Measurements from ENCODE around the gene EPG5. TPM values are rescaled to one million over a fixed set of nuclear protein-coding genes. Genes with fewer than 3 reads are reported as not detected.

Gene EPG5
- total and polyA plus RNA-seq, 2 donors (not counting 3 experiments of a cell fraction or from before 2014, with no cell fraction given) = 16.7 to 25.6 TPM

- Histone ChIP-seq H2AFZ (ENCODE audit: low read depth, low read length) (no peak overlapping the region), H3K4me1 (ENCODE audit: control insufficient read depth, extremely low read depth, insufficient read depth, low read length) (no peaks in the 10 kb centered on the region), H3K27me3 (ENCODE audit: control insufficient read depth in 2 of 2, insufficient read depth in 2 of 2, low read length in 2 of 2) (no peaks in the 10 kb centered on the region), H3K9me1 (replicated peaks; ENCODE audit: control insufficient read depth, extremely low read depth, insufficient read depth, low read length) (no peaks in the 10 kb centered on the region), H3K4me2 (ENCODE audit: insufficient read depth, low read length) (no peak overlapping the region), H3K9me3 (replicated peaks; ENCODE audit: control insufficient read depth, insufficient read depth, low read length) (no peaks in the 10 kb centered on the region), H3K27ac (ENCODE audit: insufficient read depth, low read depth, low read length) (no peak overlapping the region), H3K9ac (replicated peaks; ENCODE audit: extremely low read depth, insufficient read depth, low read length) (no peak overlapping the region), H3K4me3 (replicated peaks in 1 of 3; ENCODE audit: insufficient read depth in 1 of 3, low read depth in 1 of 3, low read length in 3 of 3) (no peak overlapping the region), H3K36me3 (ENCODE audit: control insufficient read depth in 2 of 2, extremely low read depth in 1 of 2, insufficient read depth in 2 of 2, low read length in 2 of 2) (peaks cover 11% of the 10 kb centered on the region in 2 experiments), H4K20me1 (replicated peaks; ENCODE audit: control insufficient read depth, extremely low read depth, insufficient read depth, low read length) (no peaks in the 10 kb centered on the region), H3K79me2 (ENCODE audit: control insufficient read depth, insufficient read depth, low read length) (no peaks in the 10 kb centered on the region)
- TF ChIP-seq FOS (IDR thresholded peaks at IDR 0.05; ENCODE audit: borderline replicate concordance, insufficient read depth, low read length) (no peak), JUN (IDR thresholded peaks at IDR 0.05; ENCODE audit: borderline replicate concordance, insufficient read depth, insufficient read length, low read depth) (no peak), GATA2 (IDR thresholded peaks at IDR 0.05; ENCODE audit: insufficient read depth, insufficient read length, low read depth, low read length) (no peak), MAX (IDR thresholded peaks at IDR 0.05; ENCODE audit: insufficient read depth, insufficient read length) (no peak), MYC (IDR thresholded peaks at IDR 0.05; ENCODE audit: low read depth, low read length) (no peak), POLR2A (IDR thresholded peaks at IDR 0.05; ENCODE audit: low read depth, low read length) (no peak), CTCF (IDR thresholded peaks at IDR 0.05; ENCODE audit: extremely low read depth in 1 of 2, insufficient read depth in 1 of 2, low read depth in 1 of 2, low read length in 2 of 2) (no peak), POLR2AphosphoS5 (IDR thresholded peaks at IDR 0.05; ENCODE audit: insufficient read depth, low read depth, low read length) (no peak), EZH2 (IDR thresholded peaks at IDR 0.05; ENCODE audit: borderline replicate concordance, low read depth, low read length, severe bottlenecking) (no peak)
- intact Hi-C loops (cut with micrococcal nuclease) = no loop called here
- ChIA-PET CTCF (no interaction called here), POLR2A (no interaction called here)
- BruUV-seq (replicated peaks) = no TSS peak
- dilution Hi-C loops (cut with MboI; ENCODE audit: extremely low pct_ligation_motif_present, low sequenced_read_pairs) = no loop called here
- FAIRE-seq = no peak
- DNase-seq (ENCODE audit: low read depth, low spot score) = no peak
These were observed 26.4 kb downstream of the EPG5 start for GRCh38 chr18:45940724-45941123.
